GM12875 (cell line): Measurements from ENCODE around the gene IPO8.

Source experiments
- H3K4me3 ChIP-seq: one replicate; pipeline ENCODE4 v1.5.1; 2011; ENCODE audit warnings: low read depth, low read length, control low read depth
- CTCF ChIP-seq: IDR thresholded peaks from 2 replicates; pipeline ENCODE4 v1.5.1; 2011; ENCODE audit warnings: low read depth, mild to moderate bottlenecking, control low read depth, inconsistent platforms, low read length, moderate library complexity, borderline replicate concordance; ENCODE audit not compliant: insufficient read depth

The IPO8 gene

GRCh38 chr12:30695199-30696102 lies at the start of gene IPO8:
Gene IPO8 (minus strand): TSS chr12:30695869. CDS start chr12:30695647, 222 bp downstream.
- peak; percentile 56 for TF ChIP-seq CTCF
- peak within 1 kb of the TSS; percentile 92 for H3K4me3 ChIP-seq

- no peak for TF ChIP-seq CTCF
- no peak overlapping the region for H3K4me3 ChIP-seq
Measured at GRCh38 chr12:30744321-30744720, 48.7 kb upstream of the IPO8 start.

- no peak for TF ChIP-seq CTCF
- H3K4me3 ChIP-seq = no peak overlapping the region
Measured at GRCh38 chr12:30740274-30740673, 44.6 kb upstream of the IPO8 start.

- H3K4me3 ChIP-seq = no peak overlapping the region
- no peak for TF ChIP-seq CTCF
Measured at GRCh38 chr12:30739020-30739419, 43.4 kb upstream of the IPO8 start.

DNA sequence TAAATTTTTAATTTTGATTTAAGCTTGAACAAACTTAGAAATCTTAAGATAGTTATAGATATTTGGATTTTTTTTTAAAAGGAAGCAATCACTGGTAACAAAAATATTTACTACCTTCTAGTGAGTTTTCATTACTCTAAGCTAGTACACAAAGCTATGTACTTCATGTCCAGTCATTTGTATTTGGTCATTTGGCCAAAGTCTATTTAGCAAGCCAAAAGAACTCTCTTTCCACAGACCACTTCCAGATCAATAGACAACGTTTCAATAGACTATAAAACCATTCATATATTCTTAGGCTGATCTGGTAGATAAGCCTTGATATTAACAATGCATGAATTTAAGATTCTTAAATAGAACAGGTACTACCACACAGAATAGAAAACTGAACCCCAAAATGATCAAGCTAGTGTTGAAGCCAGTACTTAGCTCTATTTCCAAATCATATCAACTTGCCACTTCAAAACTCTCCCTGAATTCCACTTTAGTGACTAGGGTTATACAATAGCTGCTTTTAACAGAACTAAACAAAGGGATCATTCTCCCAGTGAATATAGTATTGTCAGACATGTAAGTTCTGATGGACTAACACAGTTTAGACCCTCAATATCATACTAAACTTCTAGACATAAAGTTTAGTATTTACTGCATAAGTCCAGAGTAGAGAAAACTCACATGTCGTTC lies 37.4 kb upstream of the IPO8 start:
- TF ChIP-seq CTCF = no peak
- H3K4me3 ChIP-seq = no peak overlapping the region

DNA sequence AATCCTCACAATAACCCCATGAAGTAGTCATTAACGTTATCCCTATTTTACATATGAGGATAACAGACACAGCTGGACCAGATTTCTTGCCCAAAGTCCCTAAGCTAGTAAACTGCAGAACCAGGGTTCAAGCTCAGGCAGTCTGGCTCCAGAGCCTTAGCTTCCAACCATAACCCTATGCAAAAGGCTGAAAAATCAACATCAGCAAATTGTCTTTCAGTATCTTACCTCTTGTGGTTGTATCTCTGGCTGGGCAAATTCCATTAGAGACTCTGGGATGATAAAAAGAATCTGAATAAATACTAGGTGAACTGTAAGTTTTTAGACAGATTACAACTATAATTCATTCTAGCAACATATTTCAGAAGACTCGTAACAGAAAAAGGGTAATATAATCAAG lies 34.3 kb upstream of the IPO8 start:
- no peak for TF ChIP-seq CTCF
- no peak overlapping the region for H3K4me3 ChIP-seq
